Mesodermal cell (in vitro differentiated cells): ENCODE results near the gene SLC12A3.

Experiments
- H3K27ac ChIP-seq: 2 replicates; pipeline ENCODE4 v1.7.0; 2013; ENCODE audit warnings: mild to moderate bottlenecking, low read depth, low read length, moderate library complexity; ENCODE audit not compliant: severe bottlenecking
- H3K36me3 ChIP-seq: 2 replicates; pipeline ENCODE4 v1.7.1; 2013; ENCODE audit warnings: mild to moderate bottlenecking, low read length, moderate library complexity; ENCODE audit not compliant: control insufficient read depth, insufficient read depth
- H3K4me1 ChIP-seq: one replicate; pipeline ENCODE4 v1.7.1; 2013; ENCODE audit warnings: mild to moderate bottlenecking, low read length; ENCODE audit not compliant: insufficient read depth, control insufficient read depth, poor library complexity, severe bottlenecking
- H3K4me3 ChIP-seq: 2 replicates; pipeline ENCODE4 v1.7.0; 2013; ENCODE audit warnings: low read length, control low read depth, mild to moderate bottlenecking; ENCODE audit not compliant: insufficient read depth, poor library complexity, severe bottlenecking; ENCODE audit errors: extremely low read depth
- H3K9me3 ChIP-seq: 2 replicates; pipeline ENCODE4 v1.7.1; 2013; ENCODE audit warnings: mild to moderate bottlenecking, low read length, moderate library complexity; ENCODE audit not compliant: control insufficient read depth
- WGBS, 2 experiments: methylation state at CpG; one replicate each; pipeline ENCODE4 v1.1.5; 2013; ENCODE audit warnings: missing lambda C conversion rate in 2 of 2; ENCODE audit not compliant: insufficient coverage in 2 of 2; 5-methylcytosine and 5-hydroxymethylcytosine counted together

Gene SLC12A3

GRCh38 chr16:56946767-56947603 is 82.0 kb downstream of the SLC12A3 start:
- peak overlapping the region; percentile 16 for H3K27ac ChIP-seq
- no peaks in the 10 kb centered on the region for H3K9me3 ChIP-seq
- peaks cover 47% of the 10 kb centered on the region for H3K36me3 ChIP-seq
- no peaks in the 10 kb centered on the region for H3K4me1 ChIP-seq
- 93 to 97% methylated on average over 7 of the region's 10 CpGs for WGBS, 2 experiments
- no peak overlapping the region for H3K4me3 ChIP-seq

GRCh38 chr16:56947604-56947995 is 82.6 kb downstream of the SLC12A3 start:
- H3K4me1 ChIP-seq, result no peaks in the 10 kb centered on the region
- H3K4me3 ChIP-seq, result no peak overlapping the region
- 88 to 100% methylated on average over 2 of the region's 2 CpGs for WGBS, 2 experiments
- no peaks in the 10 kb centered on the region for H3K9me3 ChIP-seq
- H3K36me3 ChIP-seq, result peaks cover 41% of the 10 kb centered on the region
- no peak overlapping the region for H3K27ac ChIP-seq

- peaks cover 35% of the 10 kb centered on the region for H3K36me3 ChIP-seq
- no peaks in the 10 kb centered on the region for H3K9me3 ChIP-seq
- no peak overlapping the region for H3K27ac ChIP-seq
- H3K4me3 ChIP-seq, result no peak overlapping the region
- H3K4me1 ChIP-seq, result no peaks in the 10 kb centered on the region
- WGBS, 2 experiments, result 86 to 98% methylated on average over 4 of the region's 6 CpGs
Measured at GRCh38 chr16:56948234-56948633, 83.2 kb downstream of the SLC12A3 start.

GRCh38 chr16:56950051-56950450 is 85.0 kb downstream of the SLC12A3 start:
- Histone ChIP-seq H3K9me3 (no peaks in the 10 kb centered on the region), H3K36me3 (peaks cover 17% of the 10 kb centered on the region), H3K4me1 (no peaks in the 10 kb centered on the region), H3K27ac (no peak overlapping the region), H3K4me3 (no peak overlapping the region)
- 100% methylated on average over 4 of the region's 4 CpGs; no CpG with 5 or more reads in 1 of the 2 experiments for WGBS, 2 experiments

- 92 to 94% methylated on average over 6 to 7 of the region's 7 CpGs for WGBS, 2 experiments
- Histone ChIP-seq H3K27ac (no peak overlapping the region), H3K9me3 (no peaks in the 10 kb centered on the region), H3K36me3 (peaks cover 13% of the 10 kb centered on the region), H3K4me3 (no peak overlapping the region), H3K4me1 (no peaks in the 10 kb centered on the region)
Measured at GRCh38 chr16:56950455-56950854, 85.4 kb downstream of the SLC12A3 start.

GRCh38 chr16:56950881-56951771 is 86.1 kb downstream of the SLC12A3 start:
- no peaks in the 10 kb centered on the region for H3K4me1 ChIP-seq
- no peak overlapping the region for H3K27ac ChIP-seq
- peaks cover 9% of the 10 kb centered on the region for H3K36me3 ChIP-seq
- no peak overlapping the region for H3K4me3 ChIP-seq
- WGBS, 2 experiments, result 74 to 83% methylated on average over 14 to 15 of the region's 15 CpGs
- H3K9me3 ChIP-seq, result no peaks in the 10 kb centered on the region

- Histone ChIP-seq H3K4me1 (no peaks in the 10 kb centered on the region), H3K27ac (no peak overlapping the region), H3K36me3 (no peaks in the 10 kb centered on the region), H3K9me3 (no peaks in the 10 kb centered on the region), H3K4me3 (no peak overlapping the region)
- 76 to 89% methylated on average over 6 of the region's 6 CpGs for WGBS, 2 experiments
Measured at GRCh38 chr16:56953006-56953405, 88.0 kb downstream of the SLC12A3 start.

- Histone ChIP-seq H3K9me3 (no peaks in the 10 kb centered on the region), H3K4me3 (no peak overlapping the region), H3K36me3 (no peaks in the 10 kb centered on the region), H3K4me1 (no peaks in the 10 kb centered on the region), H3K27ac (no peak overlapping the region)
- 80 to 93% methylated on average over 1 to 3 of the region's 4 CpGs for WGBS, 2 experiments
Measured at GRCh38 chr16:56956076-56956475, 91.1 kb downstream of the SLC12A3 start.

GRCh38 chr16:56956756-56957155 is 91.7 kb downstream of the SLC12A3 start:
- WGBS, 2 experiments, result 80% methylated on average over 3 of the region's 4 CpGs; no CpG with 5 or more reads in 1 of the 2 experiments
- H3K4me1 ChIP-seq, result no peaks in the 10 kb centered on the region
- no peaks in the 10 kb centered on the region for H3K36me3 ChIP-seq
- no peak overlapping the region for H3K27ac ChIP-seq
- no peaks in the 10 kb centered on the region for H3K9me3 ChIP-seq
- H3K4me3 ChIP-seq, result no peak overlapping the region

GRCh38 chr16:56960681-56961281 is 95.8 kb downstream of the SLC12A3 start:
- no peaks in the 10 kb centered on the region for H3K36me3 ChIP-seq
- H3K4me1 ChIP-seq, result no peaks in the 10 kb centered on the region
- WGBS, 2 experiments, result 82 to 88% methylated on average over 9 to 10 of the region's 13 CpGs
- no peaks in the 10 kb centered on the region for H3K9me3 ChIP-seq
- no peak overlapping the region for H3K27ac ChIP-seq
- H3K4me3 ChIP-seq, result no peak overlapping the region
